Cardiac fibroblast (primary cell): ENCODE results near the gene MYH14.

Experiments used
- DNase-seq, 2 donors: peaks; one replicate each; pipeline versions ENCODE4 v3.0.0 to v3.0.0-alpha.2; 2010; ENCODE audit warnings: low read depth in 2 of 2
- H3K4me3 ChIP-seq, 2 donors: replicated peaks in 1 of 2; 1 replicate in 1 of 2; 2 replicates in 1 of 2; pipeline ENCODE4 v1.5.1; 2011; ENCODE audit warnings: low read depth in 2 of 2, low read length in 2 of 2, mild to moderate bottlenecking in 2 of 2, moderate library complexity in 1 of 2
- TF ChIP-seq, protein P1 (sequence below): IDR thresholded peaks from one replicate; pipeline ENCODE4 v1.5.1; 2011; ENCODE audit warnings: low read depth, mild to moderate bottlenecking, low read length, inconsistent platforms

The MYH14 gene

DNA sequence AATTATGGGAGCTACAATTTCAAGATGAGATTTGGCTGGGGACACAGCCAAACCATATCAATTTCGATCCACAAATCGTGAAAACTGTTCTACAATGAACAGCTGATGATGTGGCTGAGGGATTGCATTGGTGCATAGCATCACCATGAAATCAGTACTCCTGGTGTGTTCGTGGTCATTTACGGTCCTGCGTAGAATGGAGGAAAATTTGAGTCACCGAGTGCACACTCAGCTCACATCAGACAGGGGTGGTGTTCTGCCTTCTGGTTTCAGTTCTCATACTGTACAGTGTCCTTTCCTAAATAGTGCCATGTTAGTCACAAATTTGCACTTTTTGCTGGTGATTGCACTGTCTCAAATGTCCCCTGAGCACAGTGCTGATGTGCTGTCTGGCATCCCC is 39.2 kb downstream of the MYH14 start:
- peak in 1 of 2 donors; percentile 12 for DNase-seq
- TF ChIP-seq, protein P1, sequence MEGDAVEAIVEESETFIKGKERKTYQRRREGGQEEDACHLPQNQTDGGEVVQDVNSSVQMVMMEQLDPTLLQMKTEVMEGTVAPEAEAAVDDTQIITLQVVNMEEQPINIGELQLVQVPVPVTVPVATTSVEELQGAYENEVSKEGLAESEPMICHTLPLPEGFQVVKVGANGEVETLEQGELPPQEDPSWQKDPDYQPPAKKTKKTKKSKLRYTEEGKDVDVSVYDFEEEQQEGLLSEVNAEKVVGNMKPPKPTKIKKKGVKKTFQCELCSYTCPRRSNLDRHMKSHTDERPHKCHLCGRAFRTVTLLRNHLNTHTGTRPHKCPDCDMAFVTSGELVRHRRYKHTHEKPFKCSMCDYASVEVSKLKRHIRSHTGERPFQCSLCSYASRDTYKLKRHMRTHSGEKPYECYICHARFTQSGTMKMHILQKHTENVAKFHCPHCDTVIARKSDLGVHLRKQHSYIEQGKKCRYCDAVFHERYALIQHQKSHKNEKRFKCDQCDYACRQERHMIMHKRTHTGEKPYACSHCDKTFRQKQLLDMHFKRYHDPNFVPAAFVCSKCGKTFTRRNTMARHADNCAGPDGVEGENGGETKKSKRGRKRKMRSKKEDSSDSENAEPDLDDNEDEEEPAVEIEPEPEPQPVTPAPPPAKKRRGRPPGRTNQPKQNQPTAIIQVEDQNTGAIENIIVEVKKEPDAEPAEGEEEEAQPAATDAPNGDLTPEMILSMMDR, result no peak
- H3K4me3 ChIP-seq, result no peak overlapping the region

DNA sequence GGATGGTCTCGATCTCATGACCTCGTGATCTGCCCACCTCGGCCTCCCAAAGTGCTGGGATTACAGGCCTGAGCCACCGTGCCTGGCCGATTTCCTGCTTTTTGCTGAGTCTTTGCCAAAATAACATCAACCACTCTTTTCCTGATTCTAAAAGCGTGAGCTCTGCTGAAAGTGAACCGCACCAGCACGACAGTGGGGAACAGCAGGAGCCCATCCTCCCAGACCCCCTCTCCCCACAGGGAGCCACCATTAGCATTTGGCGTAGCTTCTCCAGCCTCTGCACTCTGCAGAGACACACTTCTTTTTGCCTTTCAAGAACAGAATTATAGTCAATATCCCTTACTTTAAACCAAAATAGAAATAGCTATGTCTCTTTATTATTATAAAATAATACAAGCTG is 41.3 kb downstream of the MYH14 start:
- TF ChIP-seq, protein P1, result no peak
- no peak overlapping the region for H3K4me3 ChIP-seq
- DNase-seq, result no peak

DNA sequence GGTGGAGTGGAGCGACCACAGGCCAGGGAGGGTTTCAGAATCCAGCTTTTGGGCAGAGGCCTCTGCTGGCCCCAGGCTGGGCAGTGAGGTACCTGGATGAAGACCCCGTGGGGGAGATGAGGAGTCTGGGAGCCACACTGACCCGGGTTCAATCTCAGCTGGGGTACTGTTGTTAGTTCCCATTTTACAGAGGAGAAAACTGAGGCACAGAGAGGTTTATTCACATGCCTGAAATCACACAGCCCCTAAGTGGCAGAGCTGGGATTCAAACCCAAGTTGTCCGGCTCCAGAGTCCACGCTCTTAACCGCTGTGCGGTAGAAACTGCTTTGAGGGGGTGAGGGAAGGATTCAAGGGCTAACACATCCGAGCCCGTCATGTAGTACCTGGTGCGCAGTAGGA is 45.0 kb downstream of the MYH14 start:
- TF ChIP-seq, protein P1, result no peak
- no peak for DNase-seq
- no peak overlapping the region for H3K4me3 ChIP-seq

GRCh38 chr19:50248826-50249225 is 45.4 kb downstream of the MYH14 start:
- DNase-seq, result no peak
- TF ChIP-seq, protein P1, result no peak
- H3K4me3 ChIP-seq, result no peak overlapping the region

- H3K4me3 ChIP-seq, result no peak overlapping the region
- TF ChIP-seq, protein P1, result no peak
- DNase-seq, result no peak
Observed at GRCh38 chr19:50249636-50250035, 46.2 kb downstream of the MYH14 start.

GRCh38 chr19:50250450-50251136 is 47.2 kb downstream of the MYH14 start:
- no peak overlapping the region for H3K4me3 ChIP-seq
- no peak for DNase-seq
- TF ChIP-seq, protein P1, result no peak
